Stimulated activated CD4-positive, alpha-beta T cell treated with anti-CD3 and anti-CD28 coated beads, Interleukin-1b, Interleukin-23, amount 100 ng/mL, for 1 hour (primary cell): ENCODE results near the gene NT5C3A.
"Not testable (repeated sequence)": the region's sequence is repeated elsewhere in the genome, so short reads cannot be mapped to it uniquely, and the experiment has no call there.

Source experiments
- DNase-seq, 2 donors: peaks; one replicate each; pipeline ENCODE4 v3.0.0-alpha.2; 2020; ENCODE audit warnings: low read depth in 2 of 2

Gene NT5C3A

DNA sequence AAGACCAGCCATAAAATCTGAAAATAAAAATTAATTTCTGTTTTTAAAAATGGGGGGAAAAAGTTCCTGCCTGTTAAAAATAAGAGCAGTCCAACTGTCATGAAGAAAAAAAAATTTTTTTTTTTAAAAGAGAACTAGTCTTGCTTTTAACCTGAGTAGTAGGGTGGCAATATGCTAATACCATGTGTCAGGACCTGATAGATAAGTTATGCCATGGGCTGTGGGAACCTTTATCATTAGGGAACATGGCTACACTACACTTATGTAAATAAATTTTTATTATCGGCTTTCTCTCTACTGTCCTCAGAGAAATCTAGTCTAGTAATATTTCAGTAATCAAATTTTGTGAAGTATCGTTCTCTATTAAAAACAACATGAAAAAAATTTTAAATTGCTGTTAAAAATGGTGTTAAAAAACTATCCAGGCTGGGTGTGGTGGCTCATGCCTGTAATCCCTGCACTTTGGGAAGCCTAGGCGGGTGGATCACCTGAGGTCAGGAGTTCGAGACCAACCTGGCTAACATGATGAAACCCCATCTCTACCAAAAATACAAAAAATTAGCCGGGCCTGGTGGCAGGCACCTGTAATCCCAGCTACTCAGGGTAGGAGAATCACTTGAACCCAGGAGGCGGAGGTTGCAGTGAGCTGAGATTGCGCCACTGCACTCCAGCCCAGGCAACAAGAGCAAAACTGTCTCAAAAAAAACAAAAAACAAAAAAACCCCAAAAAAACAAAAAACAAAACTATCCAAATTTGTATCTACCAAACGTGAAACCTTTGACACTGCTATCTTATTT is 20.7 kb downstream of the NT5C3A start:
- no peak for DNase-seq

DNA sequence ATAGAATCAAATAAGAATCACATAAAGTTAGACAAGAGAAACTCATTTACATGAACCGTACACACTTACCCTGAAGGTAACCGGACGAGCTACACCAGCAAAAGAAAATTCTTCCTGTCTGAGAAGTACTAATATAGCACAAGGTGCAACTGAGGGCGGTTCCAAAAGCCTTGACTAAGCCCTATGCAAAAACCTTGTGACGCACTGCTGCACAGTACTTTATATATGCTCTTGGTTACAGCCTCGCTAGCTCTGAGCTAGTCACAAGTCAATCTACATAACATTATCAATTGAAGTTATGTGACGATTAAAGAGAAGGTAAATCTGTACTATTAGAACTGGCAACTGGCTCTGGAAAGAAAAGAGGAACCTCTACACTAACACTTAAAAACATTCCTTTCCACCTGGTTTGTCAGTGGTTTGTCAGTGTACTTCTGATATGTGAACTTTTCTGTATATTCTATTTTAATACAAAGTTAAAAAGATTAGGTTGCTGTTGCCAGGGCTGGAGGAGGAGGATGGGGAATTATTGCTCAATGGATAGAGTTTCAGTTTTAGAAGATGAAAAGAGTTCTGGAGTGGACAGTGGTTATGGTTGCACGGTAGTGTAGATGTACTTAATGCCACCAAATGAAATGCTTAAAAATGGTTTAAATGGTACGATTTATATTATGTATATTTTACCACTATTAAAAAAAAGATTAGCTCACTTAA is 21.6 kb downstream of the NT5C3A start:
- no peak for DNase-seq

DNA sequence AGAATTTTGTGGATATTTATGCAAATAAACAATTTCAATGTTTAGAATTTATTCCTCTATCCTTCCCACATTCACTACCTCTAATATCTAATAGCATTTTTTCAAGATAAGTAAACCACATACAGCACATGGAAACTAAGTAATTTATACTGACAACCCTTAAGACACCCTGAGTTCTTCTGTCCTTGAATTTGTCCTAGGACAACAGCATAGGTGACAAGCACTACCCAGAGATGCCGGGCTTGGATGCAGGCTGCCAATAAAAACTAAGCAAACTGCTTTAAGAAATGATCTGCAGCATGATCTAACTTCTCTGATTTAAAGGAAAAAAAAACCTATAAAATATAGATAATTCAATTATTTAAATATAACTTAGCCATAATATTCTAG is 22.7 kb downstream of the NT5C3A start:
- no peak for DNase-seq

DNA sequence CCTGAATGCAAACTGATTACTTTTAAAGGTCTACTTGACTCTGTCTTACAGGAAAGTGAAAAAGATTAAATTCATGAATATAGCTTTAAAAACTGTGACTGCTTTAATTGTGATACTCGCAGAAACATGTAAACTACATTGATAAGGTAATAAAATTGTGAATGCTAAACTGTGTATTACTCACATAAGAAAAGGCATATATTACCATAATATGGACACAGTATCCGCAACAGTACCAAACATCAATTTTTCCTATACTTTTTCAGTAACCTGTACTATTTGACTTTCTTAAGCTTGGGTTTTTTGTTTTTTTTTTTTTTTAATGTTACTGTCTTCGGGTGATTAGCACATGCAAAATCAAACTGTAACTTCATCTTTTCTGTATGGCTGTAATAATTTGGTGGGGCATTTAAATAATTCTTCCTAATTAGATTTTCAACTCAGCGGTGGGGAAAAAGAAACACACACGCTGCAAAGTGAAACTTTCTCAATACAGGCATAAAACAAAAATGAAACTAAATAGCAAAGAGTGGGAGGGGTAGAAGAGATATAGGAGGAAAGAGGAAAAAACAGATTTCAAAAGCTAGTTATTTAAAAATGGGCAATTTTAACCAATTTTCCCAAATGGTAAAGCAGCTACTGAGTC is 23.2 kb downstream of the NT5C3A start:
- DNase-seq: no peak

DNA sequence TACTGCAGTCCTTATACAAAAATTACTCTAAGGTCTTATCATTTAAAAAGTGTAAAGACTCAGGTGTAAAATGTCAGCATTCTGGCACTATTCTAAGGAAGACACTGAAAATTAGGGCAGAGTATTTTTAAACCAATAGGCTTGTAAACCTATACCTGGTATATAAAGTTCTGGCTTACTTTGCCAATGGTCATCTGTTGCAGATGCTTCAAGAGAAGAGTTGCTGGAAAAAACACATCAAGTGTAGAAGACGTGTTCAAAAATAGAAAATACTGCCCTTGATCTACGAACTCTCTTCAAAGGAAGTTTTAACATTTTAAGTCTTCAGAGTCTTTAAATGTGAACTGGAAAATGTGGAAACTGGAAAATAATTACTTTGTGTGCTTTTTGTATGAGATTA is 23.9 kb downstream of the NT5C3A start:
- DNase-seq: no peak

DNA sequence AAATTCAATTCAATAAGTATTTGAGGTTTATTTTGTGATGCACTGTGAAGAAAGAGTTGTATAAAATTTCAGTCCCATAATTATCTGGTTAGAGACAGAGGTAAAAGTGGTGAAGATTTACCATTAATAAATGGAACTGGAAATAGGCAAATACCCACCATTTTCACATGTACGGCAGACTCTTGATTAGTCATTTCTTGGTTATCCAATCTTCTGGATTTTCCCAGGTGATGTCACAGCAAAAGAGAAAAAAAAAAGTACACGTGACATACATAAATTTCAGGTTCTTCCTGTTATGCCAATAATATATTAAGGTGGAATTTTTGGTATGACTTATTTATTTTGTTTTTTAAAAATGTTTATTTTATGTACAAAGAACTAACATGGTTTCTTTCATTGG is 26.8 kb downstream of the NT5C3A start:
- DNase-seq: no peak

DNA sequence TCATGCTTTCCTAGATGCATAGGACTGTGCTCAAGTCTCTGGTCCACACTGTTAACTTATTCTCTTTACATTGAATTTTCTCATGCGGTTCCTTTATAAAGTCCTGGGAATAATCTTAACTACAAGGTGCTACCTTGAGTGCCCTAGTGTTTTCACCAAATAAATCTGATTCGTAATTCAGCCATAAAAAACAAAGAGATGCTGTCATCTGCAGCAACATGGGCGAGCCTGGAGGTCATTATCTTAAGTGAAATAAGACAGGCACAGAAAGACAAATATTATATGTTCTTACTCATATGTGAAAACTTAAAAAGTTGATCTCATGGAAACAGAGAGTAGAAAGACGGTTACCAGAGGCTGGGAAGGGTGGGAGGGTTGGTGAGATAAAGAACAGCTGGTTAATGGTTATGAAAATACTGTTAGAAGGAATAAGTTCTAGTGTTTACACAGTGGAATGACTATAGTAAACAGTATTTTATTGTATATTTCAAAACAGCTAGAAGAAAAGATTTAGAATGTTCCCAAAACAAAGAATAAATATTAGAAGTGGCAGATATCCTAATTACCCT is 38.3 kb downstream of the NT5C3A start:
- no peak for DNase-seq

DNA sequence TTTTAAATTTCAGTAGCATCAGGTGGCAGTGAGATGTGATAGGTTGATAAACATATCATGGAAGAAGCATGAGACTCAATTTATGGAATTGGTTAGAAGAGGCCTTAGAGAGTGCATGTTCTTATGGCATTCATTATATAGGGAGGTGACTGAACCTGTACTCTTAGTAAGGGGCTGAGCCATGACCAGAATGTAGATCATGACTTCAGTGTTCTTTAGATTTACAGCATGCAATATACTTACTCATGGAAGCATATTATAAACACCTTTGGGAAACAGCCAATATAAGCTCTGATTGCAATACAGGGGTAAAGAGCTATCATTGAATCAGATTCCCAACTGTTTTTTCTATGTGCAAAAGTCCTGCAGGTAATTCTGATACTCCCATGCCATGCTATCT is 50.2 kb downstream of the NT5C3A start:
- no peak for DNase-seq

DNA sequence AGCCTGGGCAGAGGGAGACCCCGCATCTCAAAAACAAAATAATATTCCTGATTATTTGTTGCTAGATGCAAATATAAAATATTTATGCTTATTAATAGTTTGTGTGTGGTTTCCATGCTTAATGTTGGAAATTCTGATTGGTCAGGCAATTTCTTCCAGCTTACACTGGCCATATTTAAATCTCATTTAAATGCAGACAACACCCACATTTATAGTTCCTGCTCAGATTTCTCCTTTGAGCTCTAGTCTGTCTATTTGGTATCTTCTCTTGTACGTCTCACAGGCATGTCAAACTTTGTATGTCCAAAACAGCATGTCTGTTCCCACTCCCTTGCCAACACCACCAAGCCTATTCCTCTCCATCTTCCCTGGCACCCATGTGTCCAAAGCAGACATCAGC is 52.8 kb downstream of the NT5C3A start:
- DNase-seq: no peak

DNA sequence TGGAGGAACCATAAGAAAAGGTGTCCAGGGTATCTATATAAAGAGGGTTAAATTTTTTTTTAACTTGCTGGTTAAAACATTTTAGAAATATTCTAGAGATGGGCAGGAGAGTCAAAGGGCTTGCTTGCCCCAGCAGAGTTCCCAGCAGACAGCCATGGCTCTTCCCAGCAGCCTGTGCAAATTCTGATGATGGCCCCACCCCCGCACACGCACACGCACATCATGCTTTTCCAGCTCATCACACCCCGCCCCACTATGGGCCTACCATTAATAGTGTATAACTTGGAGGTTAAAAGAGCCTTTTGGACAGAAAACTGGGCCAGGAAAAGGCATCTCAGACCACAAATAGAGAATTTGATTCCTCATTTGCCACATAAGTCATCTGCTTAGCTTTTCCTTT is 56.9 kb downstream of the NT5C3A start:
- not testable (repeated sequence) for DNase-seq

DNA sequence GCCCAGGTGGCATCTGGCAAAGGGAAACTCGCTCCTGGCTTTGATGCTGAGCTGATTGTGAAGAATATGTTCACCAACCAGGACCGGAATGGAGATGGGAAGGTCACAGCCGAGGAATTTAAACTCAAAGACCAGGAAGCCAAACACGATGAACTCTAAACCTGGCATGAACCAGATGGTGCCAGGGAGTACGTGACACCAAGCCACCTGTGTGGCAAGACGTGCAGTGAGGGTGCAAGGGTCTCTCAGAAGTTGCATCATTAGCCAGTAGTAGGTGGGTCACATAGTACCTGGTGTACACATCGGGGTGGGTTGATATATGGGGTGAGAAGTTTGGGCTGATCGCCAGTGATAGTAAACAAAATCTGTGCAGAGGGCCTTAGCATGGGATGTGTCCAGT is 57.4 kb downstream of the NT5C3A start:
- DNase-seq: not testable (repeated sequence)

DNA sequence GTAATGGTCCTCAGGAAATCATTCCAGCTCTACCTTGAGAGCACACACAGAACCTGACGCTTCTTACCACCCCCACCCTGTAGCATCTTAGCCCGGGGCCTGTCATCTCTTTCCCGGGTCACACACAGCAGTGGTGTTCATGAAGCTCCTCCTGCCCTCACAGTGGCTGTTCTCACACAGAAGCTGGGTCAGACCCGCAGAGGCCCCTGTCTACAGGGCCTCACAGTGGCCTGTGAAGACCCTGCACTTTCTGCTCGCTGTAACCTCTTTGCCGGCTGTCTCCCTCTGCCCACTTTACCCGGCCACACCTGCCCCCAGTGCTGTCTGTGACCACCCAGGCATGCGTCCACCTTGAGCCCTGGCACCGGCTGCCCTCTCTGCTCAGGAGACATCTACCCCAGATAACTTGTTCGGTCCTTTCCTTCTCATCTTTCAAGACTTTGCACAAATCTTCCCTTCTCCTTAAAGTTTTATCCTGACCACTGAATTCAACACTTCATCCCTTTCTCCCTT is 58.4 kb downstream of the NT5C3A start:
- DNase-seq: not testable (repeated sequence)

DNA sequence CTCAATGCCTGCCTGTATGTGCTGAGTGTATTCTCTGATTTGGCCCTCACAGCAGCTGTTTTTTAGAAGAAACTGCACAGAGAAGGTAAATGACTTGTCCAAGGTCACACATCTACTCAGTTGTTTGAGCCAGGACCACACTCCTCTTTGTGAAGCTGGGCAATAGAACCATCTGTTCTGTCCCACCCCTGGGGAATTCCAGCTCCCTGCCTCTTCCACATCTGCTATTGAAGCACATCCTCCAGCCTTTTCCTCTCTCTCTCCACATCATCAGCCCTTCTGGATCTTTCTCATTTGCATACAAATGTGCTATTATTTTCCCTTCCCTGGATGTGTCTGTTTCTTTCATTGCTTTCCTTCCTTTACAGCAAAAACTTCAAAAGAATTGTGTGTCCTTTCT is 59.5 kb downstream of the NT5C3A start:
- not testable (repeated sequence) for DNase-seq

DNA sequence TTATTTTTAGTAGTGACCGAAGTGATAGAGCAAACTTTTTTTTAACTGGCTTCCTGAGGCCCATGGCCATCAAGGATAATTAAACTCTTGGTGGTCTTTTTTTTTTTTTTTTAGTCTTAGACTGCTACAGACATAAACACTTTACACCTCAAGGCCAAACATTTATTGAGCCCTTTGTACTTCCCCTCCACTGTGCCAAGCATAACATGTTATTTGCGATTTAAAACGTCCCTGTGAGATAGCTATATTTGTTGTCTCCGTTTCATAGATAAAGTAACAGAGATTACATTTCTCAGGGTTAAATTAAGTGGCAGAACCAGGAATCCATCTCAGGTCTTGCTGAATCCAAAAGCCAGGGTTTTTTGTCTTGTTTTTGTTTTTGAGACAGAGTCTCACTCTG is 63.2 kb downstream of the NT5C3A start:
- DNase-seq: not testable (repeated sequence)

DNA sequence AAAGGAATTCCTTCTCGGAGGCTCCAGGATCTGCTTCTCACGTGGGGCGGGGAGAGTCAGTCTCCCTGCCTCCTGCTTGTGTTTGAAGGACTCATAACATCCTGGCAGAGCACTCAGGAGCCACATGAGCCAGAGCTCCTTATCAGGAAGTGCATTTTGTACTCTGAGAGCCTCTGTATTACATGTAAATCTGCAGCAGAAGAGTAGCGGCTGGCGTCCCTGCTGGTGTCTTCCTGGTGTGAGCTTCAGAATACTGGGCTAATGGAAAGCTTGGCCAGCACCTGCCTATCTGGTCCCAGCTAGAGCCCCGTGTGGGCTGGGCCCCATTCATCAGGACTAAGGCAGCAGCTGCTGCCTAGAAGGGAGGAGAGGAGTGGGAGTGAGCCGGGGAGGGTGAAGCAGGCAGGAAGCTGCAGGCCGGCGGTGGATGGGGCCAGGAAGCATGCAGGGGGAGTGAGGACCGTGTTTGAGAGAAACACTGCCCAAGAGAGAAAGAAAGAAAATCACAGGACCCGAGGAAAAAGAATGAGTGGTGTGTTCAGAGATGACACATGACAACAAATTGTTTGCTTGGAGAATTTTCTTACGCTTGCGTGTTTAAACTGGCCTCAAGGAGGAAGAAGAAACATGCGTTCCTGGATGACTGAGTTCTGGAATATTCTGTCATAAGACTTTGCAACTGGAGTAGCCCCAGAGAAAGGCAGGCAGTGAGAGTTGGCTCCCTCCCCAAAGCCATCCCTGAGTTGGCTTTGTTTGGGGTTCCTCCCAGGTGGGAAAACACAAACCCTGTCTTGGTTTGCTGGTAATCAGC is 64.0 kb downstream of the NT5C3A start:
- not testable (repeated sequence) for DNase-seq

DNA sequence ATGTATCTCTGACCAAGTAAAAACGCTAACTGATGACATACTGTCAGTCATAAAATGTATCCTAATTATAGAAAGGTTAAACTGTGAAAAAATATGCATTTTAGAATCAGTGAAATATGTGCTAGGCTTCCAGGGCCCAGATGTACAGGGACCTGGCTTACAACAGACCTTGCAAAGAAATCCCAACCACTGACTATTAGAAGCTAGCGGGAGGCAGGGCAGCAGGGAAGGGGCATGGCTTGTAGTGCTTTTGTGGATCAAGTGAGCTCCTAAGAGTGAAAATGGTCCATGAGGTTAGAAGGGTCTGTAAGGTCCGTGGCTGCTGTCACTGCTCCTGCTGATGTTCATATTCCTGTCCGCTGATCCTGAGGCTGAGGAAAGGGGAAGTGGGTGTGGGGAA is 64.6 kb downstream of the NT5C3A start:
- DNase-seq: not testable (repeated sequence)

DNA sequence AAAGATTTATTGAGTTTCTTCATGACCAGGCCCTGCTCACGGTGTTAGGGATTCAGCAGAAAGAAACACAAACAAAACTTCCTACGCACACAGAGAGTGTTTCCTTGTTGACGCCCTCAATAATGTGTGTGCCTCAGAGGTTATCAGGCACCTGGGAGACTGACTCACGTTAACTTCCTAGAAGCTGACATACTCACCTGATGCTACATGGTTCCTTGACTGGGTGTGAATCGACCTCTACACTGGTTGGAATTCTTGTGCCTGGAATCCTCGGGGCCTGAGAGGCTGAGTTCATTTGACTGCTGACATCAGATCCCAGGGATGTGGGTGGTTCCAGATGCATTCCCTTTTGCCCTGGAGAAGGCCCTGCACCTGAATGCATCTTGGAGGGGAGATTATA is 69.8 kb downstream of the NT5C3A start:
- DNase-seq: not testable (repeated sequence)

DNA sequence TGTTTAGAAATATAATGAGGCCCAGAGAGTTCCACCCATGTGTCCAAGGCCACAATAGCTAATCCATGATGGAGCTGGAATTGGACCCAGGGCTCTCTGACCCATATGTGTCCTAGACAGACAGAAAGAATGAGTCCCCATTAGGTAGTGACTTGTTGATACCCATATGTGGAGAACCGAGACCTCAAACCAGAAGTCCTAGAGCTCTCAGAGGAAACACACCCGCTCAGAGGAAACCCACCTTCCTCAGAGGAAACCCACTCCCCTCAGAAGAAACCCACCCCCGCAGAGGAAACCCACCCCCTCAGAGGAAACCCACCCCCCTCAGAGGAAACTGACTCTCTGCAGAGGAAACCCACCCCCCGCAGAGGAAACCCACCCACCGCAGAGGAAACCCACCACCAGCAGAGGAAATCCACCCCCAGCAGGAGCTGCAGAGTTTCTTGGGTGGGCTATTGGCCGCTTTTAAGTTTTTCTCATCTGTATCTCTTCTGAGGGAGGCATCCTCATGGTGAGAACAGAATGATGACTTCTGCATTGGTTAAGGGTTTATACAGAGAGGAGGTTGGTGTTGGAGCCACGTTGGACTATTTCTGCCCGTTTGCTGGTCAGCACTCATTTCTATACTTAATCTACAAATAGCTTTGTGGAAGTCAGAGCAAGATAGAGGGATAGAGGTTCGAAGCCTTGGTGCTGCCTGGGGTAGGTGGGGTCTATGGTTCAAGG is 70.4 kb downstream of the NT5C3A start:
- DNase-seq: not testable (repeated sequence)

DNA sequence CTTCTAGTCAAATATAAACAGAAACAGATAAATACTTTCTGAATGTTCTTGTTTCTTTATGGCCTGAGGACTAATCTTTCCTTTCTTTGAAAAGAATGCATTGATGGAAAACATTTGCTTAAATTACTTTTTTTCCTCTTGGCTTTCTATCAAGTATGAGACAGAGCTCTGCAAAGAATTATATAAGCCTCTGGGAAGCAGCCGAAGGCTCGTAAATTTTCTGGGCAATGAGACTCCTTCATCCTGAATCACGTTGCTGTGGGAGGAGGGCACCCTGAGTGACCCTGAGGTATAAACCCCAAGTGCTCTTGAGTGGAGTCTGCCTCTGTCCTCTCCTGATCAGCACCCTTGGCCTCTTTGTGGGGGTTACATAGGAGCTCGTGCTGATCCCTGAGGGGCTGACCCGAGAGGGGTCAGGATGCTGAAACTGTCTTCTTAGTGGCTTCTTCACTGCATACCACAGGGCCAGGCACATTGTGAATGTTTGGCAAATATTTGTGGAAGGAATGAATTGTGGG is 71.4 kb downstream of the NT5C3A start:
- not testable (repeated sequence) for DNase-seq

DNA sequence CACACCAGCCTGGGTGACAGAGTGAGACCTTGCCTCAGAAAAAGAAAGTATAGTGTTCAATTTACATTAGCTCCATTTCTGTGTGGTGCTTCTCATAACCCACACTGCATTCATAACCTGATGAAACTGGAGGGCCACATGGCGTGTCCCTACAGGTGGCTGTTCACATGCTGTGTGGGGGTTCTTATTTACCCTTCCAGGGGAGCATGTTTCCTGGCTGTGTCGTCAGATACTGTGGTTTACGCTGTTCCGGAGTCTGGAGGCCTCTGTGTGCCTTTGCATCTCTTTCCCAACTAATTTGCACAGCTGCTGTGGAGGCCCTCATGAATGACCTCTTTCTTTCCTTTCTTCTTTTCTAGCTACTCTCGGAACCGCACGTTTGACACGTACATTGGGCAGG is 74.4 kb downstream of the NT5C3A start:
- DNase-seq: not testable (repeated sequence)
